HG03039 (cell line): ENCODE data around the gene NDUFAF4.

Experiments
- ATAC-seq: cut with Tn5 transposase; IDR thresholded peaks from one replicate; pipeline ENCODE4 v1.9.1; 2021; ENCODE audit warnings: mild to moderate bottlenecking, moderate library complexity; ENCODE audit not compliant: unreplicated experiment

Gene NDUFAF4

GRCh38 chr6:96897396-96898240 lies at the start of gene NDUFAF4:
Gene NDUFAF4, minus strand, starts transcription at chr6:96897891. Its CDS starts 90 bp downstream, at chr6:96897801.
- ATAC-seq: peak; percentile 90

GRCh38 chr6:96947055-96947454 lies 49.4 kb upstream of the NDUFAF4 start:
- peak; percentile 90 for ATAC-seq

- no peak for ATAC-seq
These were observed 46.0 kb upstream of the NDUFAF4 start for GRCh38 chr6:96943555-96944215.

DNA sequence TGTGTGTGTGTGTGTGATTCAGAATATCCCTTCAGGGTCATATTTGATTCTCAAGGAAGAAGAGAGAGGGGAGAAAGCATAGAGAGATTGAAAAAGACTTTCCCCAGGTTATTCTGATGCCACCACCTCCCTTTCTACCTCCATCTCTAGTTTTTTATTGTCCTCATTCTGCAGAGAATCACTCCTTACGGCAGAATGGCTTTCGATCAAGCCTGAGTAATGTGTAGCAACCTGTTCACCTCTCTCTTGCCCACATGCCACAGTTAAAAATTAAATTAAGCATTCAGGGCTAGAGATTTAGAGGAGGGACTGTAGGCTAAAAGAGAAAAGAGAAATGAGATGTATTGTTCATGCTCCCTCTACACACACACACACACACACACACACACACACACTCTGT lies 45.0 kb upstream of the NDUFAF4 start:
- ATAC-seq: no peak

DNA sequence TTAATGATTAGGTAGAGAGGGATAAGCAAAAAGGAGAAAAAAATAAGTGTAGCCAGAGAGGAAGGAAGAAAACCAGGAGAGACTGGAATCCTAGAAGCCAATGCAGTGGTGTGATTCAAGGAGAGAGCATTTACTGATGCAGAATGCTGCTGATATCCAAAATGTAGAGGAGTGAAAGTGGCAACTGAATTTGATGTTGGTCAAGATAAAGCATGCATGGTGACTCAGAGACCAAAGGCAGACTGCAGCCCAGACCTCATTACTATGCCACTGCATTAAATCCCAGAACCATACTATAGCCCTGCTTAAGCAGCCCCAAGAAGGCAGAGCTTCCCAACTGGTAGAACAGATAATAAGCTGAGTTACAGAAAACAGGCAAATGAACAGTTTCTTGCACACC lies 42.6 kb upstream of the NDUFAF4 start:
- no peak for ATAC-seq

GRCh38 chr6:96939007-96939805 lies 41.5 kb upstream of the NDUFAF4 start:
- no peak for ATAC-seq

GRCh38 chr6:96934087-96934486 lies 36.4 kb upstream of the NDUFAF4 start:
- no peak for ATAC-seq

- no peak for ATAC-seq
These were observed 33.5 kb upstream of the NDUFAF4 start for GRCh38 chr6:96931198-96931597.

- ATAC-seq: no peak
These were observed 32.0 kb upstream of the NDUFAF4 start for GRCh38 chr6:96929741-96930140.

- ATAC-seq: no peak
These were observed 30.0 kb upstream of the NDUFAF4 start for GRCh38 chr6:96927660-96928059.

DNA sequence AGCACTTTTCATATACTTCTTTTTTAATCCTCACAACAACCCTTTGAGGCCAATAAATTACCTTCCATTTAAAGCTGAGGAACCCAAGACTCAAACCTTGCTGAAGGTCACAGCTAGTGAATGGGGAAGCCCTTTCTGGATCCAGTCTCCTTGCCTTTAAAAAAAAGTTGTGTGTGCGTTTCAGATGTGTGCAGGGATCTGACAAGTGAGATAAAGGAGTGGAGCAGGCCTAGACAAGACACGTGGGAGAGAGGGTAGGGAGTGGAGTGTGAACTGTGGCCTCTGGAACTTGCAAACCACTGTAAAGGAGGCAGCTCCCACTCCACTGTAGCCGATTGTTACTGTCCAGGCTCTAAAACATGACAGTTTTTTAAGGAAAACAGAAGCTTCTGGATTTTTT lies 28.7 kb upstream of the NDUFAF4 start:
- ATAC-seq: no peak

- no peak for ATAC-seq
These were observed 27.6 kb upstream of the NDUFAF4 start for GRCh38 chr6:96925290-96925687.

DNA sequence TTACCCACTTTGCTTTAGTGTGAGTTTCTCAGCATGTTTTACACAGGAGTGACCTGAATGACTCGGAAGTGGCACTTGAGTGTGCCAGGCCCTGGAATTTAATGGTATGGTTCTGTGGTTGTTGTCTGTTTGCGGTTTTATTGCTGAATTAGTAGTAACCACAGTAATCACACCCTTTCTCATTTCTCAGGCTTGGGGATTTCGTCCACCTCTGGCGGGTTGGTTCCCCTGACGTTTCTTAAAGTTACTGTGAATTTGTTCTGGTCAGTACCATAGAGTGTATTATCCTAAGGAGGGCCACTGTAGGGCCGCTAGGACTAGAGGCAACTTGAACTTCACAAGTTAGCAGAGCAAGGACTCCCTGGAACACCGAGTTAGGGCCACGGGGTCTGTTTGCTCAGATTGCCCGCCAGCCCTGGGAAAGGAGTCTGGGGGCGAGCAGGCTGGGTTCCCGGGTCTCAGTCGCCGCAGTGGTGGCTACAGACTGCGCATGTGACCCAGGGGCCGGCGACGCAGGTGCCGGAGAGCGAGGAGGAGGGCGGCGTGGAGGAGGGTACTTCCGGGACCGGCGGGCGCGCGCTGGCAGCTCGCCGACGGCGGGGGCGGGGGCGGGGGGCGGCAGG lies 26.3 kb upstream of the NDUFAF4 start:
- peak; percentile 89 for ATAC-seq

DNA sequence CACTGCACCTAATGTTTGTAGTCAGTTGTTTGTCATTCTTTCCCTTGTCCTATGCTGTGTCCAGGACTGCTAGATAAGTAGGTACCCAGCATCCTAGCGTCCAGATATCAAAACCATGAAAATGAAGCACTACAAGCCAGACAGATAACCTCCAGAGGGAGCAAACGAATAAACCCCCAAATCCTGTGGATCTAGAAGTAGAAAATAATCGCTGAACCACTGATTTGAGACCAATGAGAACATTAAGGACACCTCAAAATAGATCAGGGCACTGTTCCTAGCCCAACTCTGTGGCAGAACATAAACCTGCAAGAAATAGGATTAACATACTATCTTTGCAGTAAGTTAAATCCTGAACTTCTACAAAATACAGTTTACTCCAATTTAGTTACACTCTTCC lies 25.7 kb upstream of the NDUFAF4 start:
- no peak for ATAC-seq

GRCh38 chr6:96917098-96917497 lies 19.4 kb upstream of the NDUFAF4 start:
- no peak for ATAC-seq

DNA sequence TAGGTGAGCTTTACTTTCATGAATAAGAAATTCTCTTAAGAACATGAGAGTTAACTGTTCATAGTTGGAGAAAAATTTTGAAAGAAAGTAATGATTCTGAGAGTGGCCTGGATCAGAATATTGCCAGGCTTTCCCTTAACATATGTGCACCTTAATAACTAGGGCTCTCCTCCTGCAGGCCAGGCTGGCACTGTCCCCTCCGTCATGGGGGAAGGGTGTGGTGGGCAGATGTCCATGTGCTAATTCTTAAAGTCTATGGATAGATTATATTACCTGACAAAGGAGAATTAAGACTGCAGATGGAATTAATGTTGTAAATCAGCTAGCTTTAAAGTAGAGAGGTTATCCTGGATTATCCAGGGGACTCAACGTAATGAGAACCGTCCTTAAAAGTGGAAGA lies 15.9 kb upstream of the NDUFAF4 start:
- ATAC-seq: no peak

DNA sequence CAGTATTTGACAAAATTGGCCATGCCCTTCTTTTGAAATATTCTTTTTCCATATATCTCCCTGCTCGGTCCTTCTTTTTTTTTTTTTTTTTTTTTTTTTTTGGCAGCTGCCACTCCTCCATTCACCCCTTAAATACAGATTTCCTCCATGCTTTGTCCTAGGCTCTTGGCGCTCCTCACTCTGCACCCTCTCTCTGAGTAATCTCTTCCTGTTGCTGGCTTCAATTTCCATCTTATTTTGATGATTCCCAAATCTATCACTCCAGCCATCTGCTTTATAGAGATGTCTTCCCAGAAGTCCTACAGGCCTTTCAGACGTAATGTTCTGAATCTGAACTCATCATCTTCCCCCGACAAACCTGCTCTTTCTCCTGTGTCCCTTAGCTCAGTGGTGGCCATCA lies 14.1 kb upstream of the NDUFAF4 start:
- no peak for ATAC-seq

- ATAC-seq: no peak
These were observed 13.5 kb upstream of the NDUFAF4 start for GRCh38 chr6:96911171-96911570.

- no peak for ATAC-seq
These were observed 12.1 kb upstream of the NDUFAF4 start for GRCh38 chr6:96909811-96910210.

GRCh38 chr6:96907498-96907897 lies 9.8 kb upstream of the NDUFAF4 start:
- peak; percentile 95 for ATAC-seq

GRCh38 chr6:96900873-96901272 lies 3.2 kb upstream of the NDUFAF4 start:
- ATAC-seq: no peak
